Central memory CD8-positive, alpha-beta T cell (primary cell): ENCODE results near the gene TUNAR.
"Not testable (repeated sequence)": the region's sequence is repeated elsewhere in the genome, so short reads cannot be mapped to it uniquely, and the experiment has no call there.

Experiments used
- ATAC-seq: fragments of 150-1000 bp; cut with Tn5 transposase; replicated peaks from 2 replicates; pipeline ENCODE4 v1.10.0; 2022; ENCODE audit warnings: mild to moderate bottlenecking, moderate FRiP score, moderate number of reproducible peaks; ENCODE audit not compliant: poor library complexity, severe bottlenecking; ENCODE audit errors: extremely low read depth
- DNase-seq, 2 donors: peaks; one replicate each; pipeline ENCODE4 v3.0.0; 2021; ENCODE audit warnings: low spot score in 2 of 2
- H3K27ac Mint-ChIP-seq: one replicate; pipeline ENCODE4 v1.8.0; 2022; ENCODE audit warnings: low read depth, mild to moderate bottlenecking, moderate library complexity, mixed read lengths
- H3K27me3 Mint-ChIP-seq: one replicate; pipeline ENCODE4 v1.8.0; 2022; ENCODE audit warnings: mixed read lengths
- H3K36me3 Mint-ChIP-seq: one replicate; pipeline ENCODE4 v1.8.0; 2022; ENCODE audit warnings: mild to moderate bottlenecking, moderate library complexity, mixed read lengths; ENCODE audit not compliant: insufficient read depth
- H3K4me1 Mint-ChIP-seq: one replicate; pipeline ENCODE4 v1.8.0; 2022; ENCODE audit warnings: mixed read lengths
- H3K4me3 Mint-ChIP-seq: one replicate; pipeline ENCODE4 v1.8.0; 2022; ENCODE audit warnings: mild to moderate bottlenecking, moderate library complexity, mixed read lengths
- H3K9me3 Mint-ChIP-seq: one replicate; pipeline ENCODE4 v1.8.0; 2022; ENCODE audit warnings: mixed read lengths

Gene TUNAR

DNA sequence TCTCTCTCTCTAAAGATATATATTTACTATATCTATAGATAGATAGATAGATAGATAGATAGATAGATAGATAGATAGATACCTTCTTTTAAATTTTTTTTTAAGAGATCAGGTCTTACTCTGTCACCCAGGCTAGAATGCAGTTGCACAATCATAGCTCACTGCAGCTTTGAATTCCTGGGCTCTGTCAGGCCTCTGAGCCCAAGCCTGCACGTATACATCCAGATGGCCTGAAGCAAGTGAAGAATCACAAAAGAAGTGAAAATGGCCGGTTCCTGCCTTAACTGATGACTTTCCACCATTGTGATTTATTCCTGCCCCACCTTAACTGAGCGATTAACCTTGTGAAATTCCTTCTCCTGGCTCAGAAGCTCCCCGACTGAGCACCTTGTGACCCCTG, 91.4 kb downstream of the TUNAR start:
- H3K27ac Mint-ChIP-seq, H3K4me3 Mint-ChIP-seq, H3K9me3 Mint-ChIP-seq, ATAC-seq, H3K4me1 Mint-ChIP-seq, DNase-seq, H3K36me3 Mint-ChIP-seq: not testable (repeated sequence)
- H3K27me3 Mint-ChIP-seq = peaks cover 21% of the 10 kb centered on the region
